Measurements from ENCODE around the gene TMEM232.
"Not testable (repeated sequence)": the region's sequence is repeated elsewhere in the genome, so short reads cannot be mapped to it uniquely, and the experiment has no call there.

Gene TMEM232

GRCh38 chr5:110618941-110619340 is 107.5 kb downstream of the TMEM232 start:
- no peak for DNase-seq

- no peak for DNase-seq
These were observed 110.5 kb downstream of the TMEM232 start for GRCh38 chr5:110616009-110616408.

- no peak for DNase-seq
These were observed 113.7 kb downstream of the TMEM232 start for GRCh38 chr5:110612794-110613247.

GRCh38 chr5:110611817-110612216 is 114.7 kb downstream of the TMEM232 start:
- no peak for DNase-seq

- no peak for DNase-seq
These were observed 131.6 kb downstream of the TMEM232 start for GRCh38 chr5:110594866-110595265.

- no peak for DNase-seq
These were observed 136.3 kb downstream of the TMEM232 start for GRCh38 chr5:110590187-110590586.

GRCh38 chr5:110588286-110588980 is 138.0 kb downstream of the TMEM232 start:
- no peak for DNase-seq

GRCh38 chr5:110580625-110581024 is 145.8 kb downstream of the TMEM232 start:
- no peak for DNase-seq

GRCh38 chr5:110572729-110573128 is 153.7 kb downstream of the TMEM232 start:
- no peak for DNase-seq

- DNase-seq = no peak
These were observed 164.3 kb downstream of the TMEM232 start for GRCh38 chr5:110562191-110562590.

- DNase-seq = no peak
These were observed 165.0 kb downstream of the TMEM232 start for GRCh38 chr5:110561510-110561909.

- DNase-seq = no peak
These were observed 177.2 kb downstream of the TMEM232 start for GRCh38 chr5:110549301-110549700.

GRCh38 chr5:110548171-110548570 is 178.3 kb downstream of the TMEM232 start:
- DNase-seq = no peak

GRCh38 chr5:110547495-110547894 is 179.0 kb downstream of the TMEM232 start:
- DNase-seq = no peak

GRCh38 chr5:110545716-110546115 is 180.8 kb downstream of the TMEM232 start:
- DNase-seq = peak; percentile 41

GRCh38 chr5:110544603-110545002 is 181.9 kb downstream of the TMEM232 start:
- no peak for DNase-seq

- DNase-seq = no peak
These were observed 183.5 kb downstream of the TMEM232 start for GRCh38 chr5:110542949-110543348.

GRCh38 chr5:110536120-110537115 is 190.1 kb downstream of the TMEM232 start:
- DNase-seq = no peak

GRCh38 chr5:110535146-110535545 is 191.3 kb downstream of the TMEM232 start:
- DNase-seq = not testable (repeated sequence)

- no peak for DNase-seq
These were observed 200.7 kb downstream of the TMEM232 start for GRCh38 chr5:110525762-110526161.

- no peak for DNase-seq
These were observed 209.1 kb downstream of the TMEM232 start for GRCh38 chr5:110517396-110517795.

- no peak for DNase-seq
These were observed 212.4 kb downstream of the TMEM232 start for GRCh38 chr5:110514030-110514429.

GRCh38 chr5:110512266-110512665 is 214.2 kb downstream of the TMEM232 start:
- no peak for DNase-seq

- no peak for DNase-seq
These were observed 216.3 kb downstream of the TMEM232 start for GRCh38 chr5:110510146-110510545.
